Stomach (tissue), 9 donors: ENCODE results near the gene PRODH. TPM values are rescaled to one million over a fixed set of nuclear protein-coding genes. Genes with fewer than 3 reads are reported as not detected.
"Not testable (repeated sequence)": the region's sequence is repeated elsewhere in the genome, so short reads cannot be mapped to it uniquely, and the experiment has no call there.

Experiments
- DNase-seq, 2 donors: peaks; one replicate each; pipeline versions ENCODE4 v3.0.0 to v3.0.0-alpha.2; 2013 to 2019
- H3K27ac ChIP-seq, 5 donors: fragments of 200-600 bp in 4 of 5; sonication (generic) in 4 of 5; one replicate each; pipeline ENCODE4 v1.5.1; 2013 to 2019; ENCODE audit warnings: mild to moderate bottlenecking in 1 of 5, moderate library complexity in 1 of 5
- H3K27me3 ChIP-seq, 3 donors: fragments of 200-600 bp; sonication (generic); one replicate each; pipeline ENCODE4 v1.5.1; 2017 to 2019; ENCODE audit warnings: mixed run types in 1 of 3
- H3K36me3 ChIP-seq, 4 donors: fragments of 200-600 bp; sonication (generic); 1 replicate in 3 of 4; 2 replicates in 1 of 4; pipeline ENCODE4 v1.5.1; 2016 to 2019
- H3K4me1 ChIP-seq, 4 donors: fragments of 200-600 bp; sonication (generic); one replicate each; pipeline ENCODE4 v1.5.1; 2016 to 2019
- H3K4me3 ChIP-seq, 4 donors: fragments of 200-600 bp; sonication (generic) in 3 of 4; one replicate each; pipeline ENCODE4 v1.5.1; 2016 to 2019; ENCODE audit warnings: mild to moderate bottlenecking in 1 of 4
- H3K9me3 ChIP-seq, 4 donors: fragments of 200-600 bp; sonication (generic); one replicate each; pipeline ENCODE4 v1.5.1; 2016 to 2019
- EP300 ChIP-seq: sonication (generic); formaldehyde crosslinking; IDR thresholded peaks from one replicate; pipeline ENCODE4 v1.6.1; 2017; ENCODE audit warnings: antibody characterized with exemption
- POLR2A ChIP-seq, 4 donors: fragments of 450-650 bp; IDR thresholded peaks; one replicate each; pipeline ENCODE4 v1.6.1; 2016; ENCODE audit warnings: antibody characterized with exemption in 4 of 4, control low read depth in 2 of 4, mild to moderate bottlenecking in 1 of 4, moderate library complexity in 1 of 4
- POLR2AphosphoS5 ChIP-seq, 3 donors: sonication (generic); formaldehyde crosslinking; IDR thresholded peaks; one replicate each; pipeline ENCODE4 v1.6.1; 2016; ENCODE audit warnings: antibody characterized with exemption in 3 of 3
- WGBS, 5 donors: extraction: QIAGEN DNeasy Blood & Tissue Kit in 3 of 5; methylation state at CpG; one replicate each; pipeline versions ENCODE4 v1.1.5 to v1.1.7; 2013 to 2018; 5-methylcytosine and 5-hydroxymethylcytosine counted together
- intact Hi-C: fragments of 100-400 bp; cut with DNase I; formaldehyde crosslinking; loops from one replicate; pipeline ENCODE4 v1.15.1; 2023; ENCODE audit warnings: low total_unique reads
- polyA plus RNA-seq, 3 donors: library from polyadenylated mRNA; stranded (reverse); fragments of 200-250 nt; gene quantifications; one replicate each; pipeline ENCODE4 v1.2.3, GENCODE V29; 2013
- total RNA-seq, 5 donors: library from RNA; depleted of rRNA; stranded (reverse); fragments of >200 nt; gene quantifications; one replicate each; pipeline versions ENCODE4 v1.1.0 to v1.2.3, GENCODE V29; 2014 to 2016
- TF ChIP-seq, protein P1 (sequence below), 7 experiments: fragments of 450-650 bp in 4 of 7; fragments of 200-600 bp in 3 of 7; sonication (generic) in 3 of 7; IDR thresholded peaks; one replicate each; pipeline ENCODE4 v1.5.1; 2016 to 2019; ENCODE audit warnings: antibody characterized with exemption in 7 of 7, control low read depth in 2 of 7, mild to moderate bottlenecking in 1 of 7
- donor health status: healthy with polysubstance abuse.
- donor health status: Bipolar disorder and iron deficiency.
- donor health status: healthy.

The PRODH gene
- total and polyA plus RNA-seq, 8 donors, result 0.19 to 240 (median 2.1) TPM; not detected in 2

DNA sequence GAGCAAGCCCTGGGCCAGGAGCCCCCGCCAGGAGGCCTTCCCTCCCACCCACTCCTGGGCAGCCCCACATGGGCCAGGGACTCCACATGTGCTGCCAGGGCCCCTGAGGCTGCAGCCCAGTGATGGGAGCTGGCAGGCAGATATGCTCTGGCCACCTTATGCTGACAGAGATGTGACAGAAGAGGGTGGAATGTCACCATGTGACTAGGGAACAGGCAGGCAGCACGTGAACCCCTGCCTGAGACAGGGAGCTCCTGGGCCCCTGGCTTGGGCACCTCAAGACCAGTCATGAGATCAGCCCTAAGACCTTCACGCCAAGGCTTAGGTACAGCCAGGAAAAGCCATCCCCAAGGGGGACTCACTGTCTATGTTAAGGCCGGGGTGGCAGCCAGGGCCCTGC lies 9.1 kb downstream of the PRODH start:
- Histone ChIP-seq H3K4me1 (no peaks in the 10 kb centered on the region), H3K9me3 (no peaks in the 10 kb centered on the region), H3K36me3 (no peaks in the 10 kb centered on the region), H3K27ac (no peak overlapping the region), H3K27me3 (no peaks in the 10 kb centered on the region), H3K4me3 (no peak overlapping the region)
- intact Hi-C loops, result no loop called here
- no peak for DNase-seq
- TF ChIP-seq EP300 (no peak), POLR2AphosphoS5 (IDR thresholded peaks at IDR 0.05) (no peak), POLR2A (IDR thresholded peaks at IDR 0.05) (no peak)
- TF ChIP-seq, protein P1, sequence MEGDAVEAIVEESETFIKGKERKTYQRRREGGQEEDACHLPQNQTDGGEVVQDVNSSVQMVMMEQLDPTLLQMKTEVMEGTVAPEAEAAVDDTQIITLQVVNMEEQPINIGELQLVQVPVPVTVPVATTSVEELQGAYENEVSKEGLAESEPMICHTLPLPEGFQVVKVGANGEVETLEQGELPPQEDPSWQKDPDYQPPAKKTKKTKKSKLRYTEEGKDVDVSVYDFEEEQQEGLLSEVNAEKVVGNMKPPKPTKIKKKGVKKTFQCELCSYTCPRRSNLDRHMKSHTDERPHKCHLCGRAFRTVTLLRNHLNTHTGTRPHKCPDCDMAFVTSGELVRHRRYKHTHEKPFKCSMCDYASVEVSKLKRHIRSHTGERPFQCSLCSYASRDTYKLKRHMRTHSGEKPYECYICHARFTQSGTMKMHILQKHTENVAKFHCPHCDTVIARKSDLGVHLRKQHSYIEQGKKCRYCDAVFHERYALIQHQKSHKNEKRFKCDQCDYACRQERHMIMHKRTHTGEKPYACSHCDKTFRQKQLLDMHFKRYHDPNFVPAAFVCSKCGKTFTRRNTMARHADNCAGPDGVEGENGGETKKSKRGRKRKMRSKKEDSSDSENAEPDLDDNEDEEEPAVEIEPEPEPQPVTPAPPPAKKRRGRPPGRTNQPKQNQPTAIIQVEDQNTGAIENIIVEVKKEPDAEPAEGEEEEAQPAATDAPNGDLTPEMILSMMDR (IDR thresholded peaks at IDR 0.05), result no peak
- WGBS, 5 donors, result no CpG with 5 or more reads among the region's 4 CpGs

DNA sequence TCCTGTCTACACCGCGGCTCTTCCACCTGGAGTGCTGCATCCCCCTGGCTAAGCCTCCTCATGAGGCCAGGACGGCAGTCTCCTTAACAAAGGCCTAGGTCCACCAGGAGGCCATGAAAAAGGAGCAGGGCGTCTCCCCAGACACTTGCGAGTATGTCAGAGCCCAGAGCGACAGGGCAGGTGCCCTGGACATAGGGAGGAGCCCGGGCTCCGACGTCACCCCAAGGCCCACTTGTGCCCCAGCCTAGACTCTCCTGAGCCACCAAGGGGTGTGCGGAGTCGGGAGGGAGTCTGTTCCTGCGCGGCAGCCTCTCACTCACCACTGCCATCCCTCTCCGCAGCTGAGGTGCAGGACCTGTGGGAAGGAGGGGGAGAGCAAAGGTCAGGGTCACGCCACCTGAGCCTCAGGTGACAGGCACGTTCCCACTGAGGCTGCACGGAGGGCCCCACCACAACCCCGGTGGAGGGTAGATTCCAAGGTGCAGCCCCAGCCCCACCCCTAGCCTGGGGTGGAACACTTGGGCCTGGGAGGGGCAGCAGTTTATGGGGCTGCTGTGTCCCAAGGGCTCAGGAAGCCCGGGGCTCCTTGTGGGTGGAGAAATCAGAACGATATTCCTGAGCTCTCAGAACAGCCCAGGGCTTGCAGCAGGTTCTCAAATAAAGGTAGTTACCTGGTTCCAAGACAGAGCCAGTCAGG lies 10.6 kb downstream of the PRODH start:
- Histone ChIP-seq H3K36me3 (no peaks in the 10 kb centered on the region), H3K27me3 (no peaks in the 10 kb centered on the region), H3K9me3 (no peaks in the 10 kb centered on the region), H3K4me1 (no peaks in the 10 kb centered on the region), H3K4me3 (no peak overlapping the region), H3K27ac (no peak overlapping the region)
- no CpG with 5 or more reads among the region's 20 CpGs for WGBS, 5 donors
- TF ChIP-seq EP300 (no peak), POLR2A (IDR thresholded peaks at IDR 0.05) (no peak), POLR2AphosphoS5 (IDR thresholded peaks at IDR 0.05) (no peak)
- TF ChIP-seq, protein P1 (IDR thresholded peaks at IDR 0.05), result no peak
- DNase-seq, result no peak
- intact Hi-C loops, result no loop called here

DNA sequence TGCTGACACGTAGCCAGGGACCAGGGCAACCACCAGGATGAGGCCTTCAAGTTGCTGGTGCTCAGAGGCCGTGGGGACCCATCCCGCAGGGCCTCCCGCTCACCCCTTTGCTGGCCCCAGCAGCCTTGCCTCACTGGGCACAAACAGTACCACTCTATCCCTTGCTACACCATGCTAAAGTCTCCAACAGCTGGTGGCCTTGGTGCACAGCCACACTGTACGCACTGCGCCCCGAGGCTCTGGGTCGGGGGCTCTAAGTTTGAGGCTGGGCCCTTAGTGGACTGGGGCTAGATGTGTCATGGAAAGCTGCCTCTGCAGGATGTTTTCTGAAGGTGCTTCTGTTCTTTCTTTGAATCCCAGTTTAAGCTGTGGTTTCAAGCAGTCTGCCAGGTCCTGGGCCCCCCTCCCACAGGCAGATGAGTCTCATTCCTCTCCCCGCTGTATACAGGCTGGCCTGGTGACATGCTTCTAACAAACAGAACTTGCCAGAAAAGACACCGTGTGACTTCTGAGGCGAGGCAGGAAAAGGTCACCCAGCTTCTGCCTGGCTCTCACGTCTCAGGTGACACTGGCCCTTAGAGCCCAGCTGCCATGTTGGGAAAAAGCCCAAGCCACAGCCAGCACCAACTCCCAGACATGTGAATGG lies 15.7 kb downstream of the PRODH start:
- H3K4me1 ChIP-seq, DNase-seq, H3K27ac ChIP-seq, intact Hi-C loops, H3K9me3 ChIP-seq, H3K4me3 ChIP-seq, H3K27me3 ChIP-seq, H3K36me3 ChIP-seq: not testable (repeated sequence)
- no CpG with 5 or more reads among the region's 12 CpGs for WGBS, 5 donors

DNA sequence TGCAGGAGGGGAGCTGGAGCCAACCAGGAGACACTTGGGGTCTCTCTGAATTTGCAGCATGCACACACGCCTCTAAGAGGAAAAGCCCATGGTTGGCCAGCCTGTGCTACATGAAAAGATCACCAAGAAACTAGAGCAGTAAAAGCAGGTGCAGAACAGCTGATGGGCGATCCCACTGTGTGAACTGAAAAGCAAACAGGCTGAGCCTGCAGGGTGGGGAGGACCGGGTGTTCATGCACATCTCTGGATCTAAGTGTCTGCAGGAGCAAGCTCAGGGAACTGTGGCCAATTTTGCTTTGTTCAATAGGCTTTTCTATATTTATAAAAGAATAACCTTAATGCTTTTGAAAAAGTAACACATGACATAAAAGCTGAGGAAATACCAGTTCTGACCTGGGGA lies 18.3 kb downstream of the PRODH start:
- H3K4me3 ChIP-seq, H3K27me3 ChIP-seq, H3K27ac ChIP-seq, H3K36me3 ChIP-seq, H3K4me1 ChIP-seq, DNase-seq, intact Hi-C loops, H3K9me3 ChIP-seq: not testable (repeated sequence)
- WGBS, 5 donors, result 40 to 80% (median 46%) methylated on average over 1 of the region's 3 CpGs; no CpG with 5 or more reads in 2 of the 5 donors

DNA sequence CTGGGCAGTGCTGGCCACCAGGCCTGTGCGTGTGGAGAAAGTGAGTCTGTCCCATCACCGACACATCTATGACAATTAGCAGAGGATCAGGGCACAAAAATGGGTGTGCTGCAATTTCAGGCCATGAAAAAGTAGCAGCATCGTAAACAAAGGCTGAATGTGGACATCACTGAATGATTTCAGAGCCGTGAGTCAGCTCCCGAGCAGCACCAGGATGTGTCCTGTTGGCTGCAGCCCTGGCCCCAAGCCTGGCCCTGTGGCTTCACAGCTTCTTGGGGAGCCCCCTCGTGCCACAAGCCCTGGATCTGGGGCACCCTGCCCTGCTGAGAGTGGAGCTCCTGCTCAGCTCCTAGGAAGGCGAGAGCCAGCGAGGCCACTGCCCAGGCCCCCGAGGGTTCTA lies 20.5 kb downstream of the PRODH start:
- H3K27me3 ChIP-seq, intact Hi-C loops, H3K9me3 ChIP-seq, H3K4me1 ChIP-seq, H3K4me3 ChIP-seq, DNase-seq, H3K27ac ChIP-seq, H3K36me3 ChIP-seq: not testable (repeated sequence)
- WGBS, 5 donors, result no CpG with 5 or more reads among the region's 9 CpGs

DNA sequence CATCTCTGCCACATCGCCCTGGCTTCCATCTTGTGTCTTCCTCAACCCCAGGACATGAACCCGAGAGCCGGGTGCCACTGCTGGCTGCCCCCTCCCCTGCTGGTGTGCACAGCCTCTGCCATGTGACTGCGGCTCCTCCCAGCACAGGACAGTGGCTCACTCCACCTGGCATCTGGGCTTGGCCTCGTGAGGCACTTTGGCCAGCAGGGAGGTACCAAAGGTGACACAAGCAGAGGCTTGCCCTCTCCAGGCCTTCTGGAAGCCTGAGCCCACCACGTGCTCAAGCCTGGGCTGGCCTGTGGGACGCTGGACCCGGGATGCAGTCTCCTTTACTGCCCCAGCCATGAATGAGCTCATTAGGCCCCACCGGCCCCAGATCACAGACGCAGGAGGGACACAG lies 21.5 kb downstream of the PRODH start:
- intact Hi-C loops, H3K27ac ChIP-seq, H3K27me3 ChIP-seq, H3K4me1 ChIP-seq, H3K4me3 ChIP-seq, H3K36me3 ChIP-seq, DNase-seq, H3K9me3 ChIP-seq: not testable (repeated sequence)
- no CpG with 5 or more reads among the region's 10 CpGs for WGBS, 5 donors

DNA sequence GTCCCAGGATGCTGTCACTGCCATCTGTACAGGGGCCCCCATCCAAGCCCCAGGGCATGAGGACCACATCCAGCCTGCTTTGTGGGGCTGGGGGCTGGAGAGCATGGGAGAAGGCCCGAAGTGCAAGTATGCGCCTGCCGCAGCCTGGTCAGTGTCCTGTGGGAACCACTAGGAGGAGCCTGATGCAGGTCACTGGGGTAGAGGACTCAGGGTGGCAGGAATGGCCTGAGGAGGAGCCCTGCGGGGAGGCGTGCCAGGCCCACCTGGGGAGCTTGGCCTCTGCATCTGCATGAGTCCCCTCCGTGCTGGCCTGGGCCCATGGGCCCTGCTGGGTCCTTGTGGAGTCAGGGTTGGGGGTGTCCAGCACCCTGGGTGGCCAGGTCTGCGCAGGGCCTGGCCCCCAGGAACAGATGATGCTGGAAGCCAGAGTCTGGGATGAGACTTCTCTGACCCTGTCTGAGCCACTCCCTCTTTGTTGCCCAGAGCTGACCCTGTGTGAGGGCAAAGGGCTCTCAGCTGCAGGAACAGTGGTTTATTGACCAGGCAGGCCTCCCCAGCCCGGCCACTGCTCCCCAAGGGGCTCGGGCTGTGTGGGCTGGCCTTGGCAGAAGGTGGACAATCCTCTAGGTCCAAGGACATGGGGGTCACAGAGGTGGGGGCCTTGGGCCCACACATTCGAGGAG lies 23.7 kb downstream of the PRODH start:
- H3K4me3 ChIP-seq, H3K27me3 ChIP-seq, intact Hi-C loops, DNase-seq, H3K4me1 ChIP-seq, H3K27ac ChIP-seq, H3K9me3 ChIP-seq, H3K36me3 ChIP-seq: not testable (repeated sequence)
- WGBS, 5 donors, result no CpG with 5 or more reads among the region's 10 CpGs

DNA sequence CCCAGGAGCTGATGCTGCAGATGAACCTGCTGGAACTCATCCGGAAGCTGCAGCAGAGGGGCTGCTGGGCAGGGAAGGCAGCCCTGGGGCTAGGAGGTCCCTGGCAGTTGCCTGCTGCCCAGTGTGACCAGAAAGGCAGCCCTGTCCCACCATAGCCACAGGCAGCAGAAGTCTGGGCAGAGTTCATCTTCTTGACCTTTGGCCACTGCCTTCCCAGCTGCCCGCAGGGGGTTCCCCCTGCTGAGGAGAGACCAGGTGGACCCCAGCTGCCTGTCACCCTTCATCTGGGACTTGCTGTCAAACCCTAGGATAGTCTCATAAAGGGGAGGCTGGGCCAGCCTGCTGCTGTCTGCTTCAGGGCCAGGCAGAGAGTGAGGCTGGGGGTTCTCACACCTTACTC lies 24.6 kb downstream of the PRODH start:
- H3K27me3 ChIP-seq, H3K4me3 ChIP-seq: not testable (repeated sequence)

More for the DNA sequence above, 24.6 kb downstream of the PRODH start:
- H3K27ac ChIP-seq, H3K36me3 ChIP-seq, H3K4me1 ChIP-seq, intact Hi-C loops, H3K9me3 ChIP-seq, DNase-seq: not testable (repeated sequence)
- WGBS, 5 donors, result no CpG with 5 or more reads among the region's 2 CpGs
